Hepatocyte (in vitro differentiated cells): Measurements from ENCODE around the gene SFXN5. TPM values are rescaled to one million over a fixed set of nuclear protein-coding genes. Genes with fewer than 3 reads are reported as not detected.

Source experiments
- DNase-seq: peaks from one replicate; pipeline ENCODE4 v3.0.0-alpha.2; 2016; ENCODE audit warnings: low spot score
- H2AFZ ChIP-seq: fragments of 200-600 bp; sonication (generic); 2 replicates; pipeline ENCODE4 v1.6.0; 2016; ENCODE audit warnings: antibody characterized with exemption, mild to moderate bottlenecking
- H3K27ac ChIP-seq: fragments of 200-600 bp; sonication (generic); 2 replicates; pipeline ENCODE4 v1.5.1; 2016; ENCODE audit warnings: mild to moderate bottlenecking
- H3K27me3 ChIP-seq: fragments of 200-600 bp; sonication (generic); 2 replicates; pipeline ENCODE4 v1.6.1; 2016
- H3K36me3 ChIP-seq: fragments of 200-600 bp; sonication (generic); replicated peaks from 2 replicates; pipeline ENCODE4 v1.5.1; 2016; ENCODE audit warnings: low read depth; ENCODE audit not compliant: insufficient read depth
- H3K4me1 ChIP-seq: fragments of 200-600 bp; sonication (generic); 2 replicates; pipeline ENCODE4 v1.5.1; 2016; ENCODE audit warnings: mild to moderate bottlenecking, moderate library complexity; ENCODE audit not compliant: insufficient read depth
- H3K4me2 ChIP-seq: fragments of 200-600 bp; sonication (generic); 2 replicates; pipeline ENCODE4 v1.6.0; 2016
- H3K4me3 ChIP-seq: fragments of 200-600 bp; sonication (generic); 2 replicates; pipeline ENCODE4 v1.5.1; 2016; ENCODE audit warnings: mild to moderate bottlenecking
- H3K79me2 ChIP-seq: fragments of 200-600 bp; sonication (generic); 2 replicates; pipeline ENCODE4 v1.6.0; 2017; ENCODE audit warnings: mild to moderate bottlenecking
- H3K9me2 ChIP-seq: fragments of 200-600 bp; sonication (generic); replicated peaks from 2 replicates; pipeline ENCODE4 v1.6.0; 2017; ENCODE audit warnings: mild to moderate bottlenecking; ENCODE audit not compliant: insufficient read depth
- H3K9me3 ChIP-seq: fragments of 200-600 bp; sonication (generic); 2 replicates; pipeline ENCODE4 v1.5.1; 2016; ENCODE audit warnings: low read depth, mild to moderate bottlenecking
- H4K20me1 ChIP-seq: fragments of 200-600 bp; sonication (generic); 2 replicates; pipeline ENCODE4 v1.6.0; 2016; ENCODE audit warnings: mild to moderate bottlenecking; ENCODE audit not compliant: insufficient read depth, poor library complexity, severe bottlenecking
- CTCF ChIP-seq: fragments of 200-600 bp; sonication (generic); IDR thresholded peaks from 2 replicates; pipeline ENCODE4 v1.5.1; 2016; ENCODE audit warnings: antibody characterized with exemption, mild to moderate bottlenecking; ENCODE audit not compliant: poor library complexity
- EZH2 ChIP-seq: fragments of 200-600 bp; sonication (generic); IDR thresholded peaks from 2 replicates; pipeline ENCODE4 v1.6.1; 2016; ENCODE audit warnings: antibody characterized with exemption, mild to moderate bottlenecking, borderline replicate concordance
- EZH2phosphoT487 ChIP-seq: fragments of 200-600 bp; sonication (generic); IDR thresholded peaks from one replicate; pipeline ENCODE4 v1.6.1; 2018; ENCODE audit warnings: antibody characterized with exemption, mild to moderate bottlenecking, low read depth, moderate library complexity; ENCODE audit not compliant: unreplicated experiment, severe bottlenecking
- whole genome bisulfite sequencing: methylation state at CpG from one replicate; pipeline ENCODE4 v1.1.6; 2016; ENCODE audit warnings: low lambda C conversion rate; ENCODE audit errors: missing lambda C conversion rate; 5-methylcytosine and 5-hydroxymethylcytosine counted together
- polyA plus RNA-seq: library from polyadenylated mRNA; unstranded; fragments of >200 nt; fragmentation: Nextera tagmentation; extraction: Ambion mirVana; gene quantifications from 2 replicates; pipeline ENCODE4 v1.2.1, GENCODE V29; 2016
- total RNA-seq: library from RNA; depleted of rRNA; stranded (reverse); fragments of >200 nt; gene quantifications from 2 replicates; pipeline ENCODE4 v1.2.3, GENCODE V29; 2014

SFXN5 gene
- total and polyA plus RNA-seq, 2 experiments from 2014 or later: 25.8 to 34.6 TPM

- no peaks in the 10 kb centered on the region for H3K36me3 ChIP-seq
- no peaks in the 10 kb centered on the region for H3K9me3 ChIP-seq
- no peaks in the 10 kb centered on the region for H3K79me2 ChIP-seq
- no peaks in the 10 kb centered on the region for H3K27me3 ChIP-seq
- H3K27ac ChIP-seq: no peak overlapping the region
- H3K4me3 ChIP-seq: no peak overlapping the region
- H3K4me1 ChIP-seq: no peaks in the 10 kb centered on the region
- no peak for TF ChIP-seq EZH2
- TF ChIP-seq CTCF: no peak
- no peak for TF ChIP-seq EZH2phosphoT487
- WGBS: 98% methylated on average over 3 of the region's 3 CpGs
- no peak for DNase-seq
- no peak overlapping the region for H3K4me2 ChIP-seq
- no peaks in the 10 kb centered on the region for H4K20me1 ChIP-seq
- H3K9me2 ChIP-seq: no peaks in the 10 kb centered on the region
- no peak overlapping the region for H2AFZ ChIP-seq
Observed at GRCh38 chr2:72956936-72957335, 114.6 kb downstream of the SFXN5 start.

- no peak for DNase-seq
- Histone ChIP-seq H3K4me1 (no peaks in the 10 kb centered on the region), H3K27ac (no peak overlapping the region), H3K27me3 (no peaks in the 10 kb centered on the region), H3K9me2 (no peaks in the 10 kb centered on the region), H3K9me3 (no peaks in the 10 kb centered on the region), H4K20me1 (no peaks in the 10 kb centered on the region), H3K4me3 (no peak overlapping the region), H3K4me2 (no peak overlapping the region), H3K79me2 (no peaks in the 10 kb centered on the region), H3K36me3 (no peaks in the 10 kb centered on the region), H2AFZ (no peak overlapping the region)
- TF ChIP-seq EZH2 (no peak), CTCF (no peak), EZH2phosphoT487 (no peak)
- WGBS: 97% methylated on average over 2 of the region's 2 CpGs
Observed at GRCh38 chr2:72956050-72956395, 115.5 kb downstream of the SFXN5 start.

GRCh38 chr2:72955228-72956049 is 116.1 kb downstream of the SFXN5 start:
- DNase-seq: no peak
- Histone ChIP-seq H3K4me1 (no peaks in the 10 kb centered on the region), H3K27ac (no peak overlapping the region), H3K36me3 (no peaks in the 10 kb centered on the region), H2AFZ (no peak overlapping the region), H3K9me3 (no peaks in the 10 kb centered on the region), H3K4me3 (no peak overlapping the region), H3K4me2 (no peak overlapping the region), H3K9me2 (no peaks in the 10 kb centered on the region), H3K27me3 (no peaks in the 10 kb centered on the region), H3K79me2 (no peaks in the 10 kb centered on the region), H4K20me1 (no peaks in the 10 kb centered on the region)
- TF ChIP-seq CTCF (no peak), EZH2phosphoT487 (no peak), EZH2 (no peak)
- 87% methylated on average over 24 of the region's 24 CpGs for WGBS
